GM18508 (cell line): Measurements from ENCODE around the gene REX1BD.
"Not testable (repeated sequence)": the region's sequence is repeated elsewhere in the genome, so short reads cannot be mapped to it uniquely, and the experiment has no call there.

ENCODE experiments used
- ATAC-seq: cut with Tn5 transposase; IDR thresholded peaks from one replicate; pipeline ENCODE4 v1.9.1; 2021; ENCODE audit warnings: moderate number of reproducible peaks; ENCODE audit not compliant: insufficient read depth, unreplicated experiment

REX1BD gene

DNA sequence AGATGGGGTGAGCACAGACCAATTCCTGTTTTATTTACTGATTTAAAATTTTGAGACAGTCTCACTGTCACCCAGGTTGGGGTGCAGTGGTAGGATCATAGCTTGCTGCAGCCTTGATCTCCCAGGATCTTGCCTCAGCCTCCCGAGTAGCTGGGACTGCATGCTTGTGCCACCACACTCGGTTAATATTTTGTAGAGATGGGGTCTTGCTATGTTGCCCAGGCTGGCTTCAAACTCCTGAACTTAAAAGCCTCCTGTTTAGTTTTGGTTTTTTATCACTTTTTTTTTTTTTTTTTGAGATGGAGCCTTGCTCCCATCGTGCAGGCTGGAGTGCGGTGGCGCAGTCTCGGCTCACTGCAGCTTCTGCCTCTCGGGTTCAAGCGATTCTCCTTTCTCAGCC, 12.2 kb upstream of the REX1BD start:
- no peak for ATAC-seq

DNA sequence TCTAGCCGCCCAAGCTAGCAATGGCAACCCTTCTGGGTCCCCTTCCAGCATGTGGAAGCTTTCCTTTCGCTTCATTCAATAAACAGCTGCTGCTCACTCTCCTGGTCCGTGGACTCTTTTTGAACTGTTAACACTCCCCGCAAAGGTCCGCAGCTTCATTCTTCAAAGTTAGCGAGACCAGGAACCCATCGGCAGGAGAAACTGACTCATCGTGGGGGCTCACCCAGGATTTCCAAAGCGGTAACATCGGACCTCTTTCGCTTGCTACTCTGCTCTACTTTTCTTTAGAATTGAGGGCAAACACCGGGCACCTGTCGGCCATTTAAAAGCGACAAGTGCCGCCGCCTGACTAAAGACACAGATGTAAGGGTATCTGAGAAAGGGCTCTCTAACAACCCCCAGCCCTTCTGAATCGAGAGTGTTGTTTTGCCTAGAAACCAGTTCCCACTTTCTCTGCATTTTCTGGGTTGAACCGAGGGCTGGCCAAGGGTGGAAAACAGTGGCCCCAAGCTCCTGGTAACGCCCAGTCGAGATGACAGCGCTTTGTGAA, 11.2 kb upstream of the REX1BD start:
- no peak for ATAC-seq

DNA sequence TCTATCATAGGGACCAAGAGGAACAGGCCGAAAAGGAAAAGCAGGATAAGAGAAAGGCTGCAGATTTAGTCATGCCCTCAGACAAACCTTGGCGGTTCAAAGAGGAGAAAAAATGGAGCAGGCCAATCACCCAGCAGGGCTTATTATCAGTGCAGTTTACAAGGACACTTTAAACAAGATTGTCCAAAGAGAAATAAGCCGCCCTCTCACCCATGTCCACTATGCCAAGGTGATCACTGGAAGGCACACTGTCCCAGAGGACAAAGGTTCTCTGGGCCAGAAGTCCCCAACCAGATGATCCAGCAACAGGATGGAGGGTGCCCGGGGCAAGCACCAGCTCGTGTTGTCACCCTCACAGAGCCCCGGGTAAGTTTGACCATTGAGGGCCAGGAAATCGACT, 8.3 kb upstream of the REX1BD start:
- no peak for ATAC-seq

DNA sequence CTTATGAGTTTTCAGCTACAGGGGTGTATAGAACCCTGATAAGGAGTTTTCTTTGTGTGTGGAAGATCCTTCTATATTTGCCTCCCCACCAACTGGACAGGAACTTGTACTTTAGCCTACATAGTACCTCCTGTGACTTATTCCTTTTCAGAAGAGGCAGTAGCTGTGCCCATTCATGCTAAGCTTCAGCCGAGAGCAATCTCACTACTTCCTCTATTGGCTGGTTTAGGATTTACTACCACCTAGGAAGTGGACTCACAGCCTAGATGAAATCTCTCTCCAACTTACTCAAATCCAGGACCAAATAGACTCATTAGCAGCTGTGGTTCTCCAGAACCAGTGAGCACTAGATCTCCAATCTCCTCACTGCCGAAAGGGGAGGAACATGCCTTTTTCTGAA, 2.3 kb upstream of the REX1BD start:
- no peak for ATAC-seq

DNA sequence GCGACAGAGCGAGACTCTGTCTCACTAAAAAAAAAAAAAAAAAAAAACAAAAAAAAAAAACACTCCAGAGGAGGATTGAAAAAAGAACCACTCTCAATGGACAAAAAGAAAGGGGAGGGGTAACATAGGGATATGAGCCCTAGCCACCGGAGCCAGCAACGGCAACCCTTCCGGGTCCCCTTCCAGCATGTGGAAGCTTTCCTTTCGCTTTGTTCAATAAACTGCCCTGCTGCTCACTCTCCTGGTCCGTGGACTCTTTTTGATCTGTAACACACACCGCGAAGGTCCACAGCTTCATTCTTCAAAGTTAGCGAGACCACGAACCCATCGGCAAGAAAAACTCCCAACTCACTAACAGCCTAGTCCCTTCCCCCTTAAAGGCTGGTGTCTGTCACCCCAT, 1.0 kb upstream of the REX1BD start:
- no peak for ATAC-seq

DNA sequence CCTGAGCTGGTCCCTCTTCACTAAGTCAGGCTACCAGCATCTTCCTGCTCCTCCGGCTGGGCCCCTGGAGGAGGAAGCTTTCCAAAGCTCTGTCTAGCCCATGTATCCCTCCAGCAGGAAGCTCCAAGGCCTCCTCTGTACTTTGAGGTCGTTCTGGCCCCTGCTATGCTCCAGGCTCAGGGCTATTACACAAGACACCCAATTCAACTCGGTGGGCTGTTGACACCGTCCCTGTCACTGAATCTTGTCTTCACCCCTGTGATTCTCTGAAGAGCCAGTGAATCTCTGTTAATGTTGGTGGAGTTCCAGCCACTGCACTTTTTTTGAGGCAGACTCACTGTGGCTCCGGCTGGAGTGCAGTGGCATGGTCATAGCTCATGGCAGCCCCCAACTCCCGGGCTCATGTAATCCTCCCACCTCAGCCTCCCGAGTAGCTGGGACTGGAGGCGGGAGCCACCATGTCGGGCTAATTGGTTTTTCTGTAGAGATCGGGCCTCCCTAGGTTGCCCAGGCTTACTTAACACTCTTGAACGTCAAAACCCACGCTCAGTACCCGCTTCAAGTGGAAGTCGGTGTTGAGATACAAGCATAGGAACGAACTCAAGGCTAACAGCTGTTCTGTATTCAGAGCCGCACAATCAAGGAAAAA, 512 bp upstream of the REX1BD start:
- ATAC-seq = no peak

DNA sequence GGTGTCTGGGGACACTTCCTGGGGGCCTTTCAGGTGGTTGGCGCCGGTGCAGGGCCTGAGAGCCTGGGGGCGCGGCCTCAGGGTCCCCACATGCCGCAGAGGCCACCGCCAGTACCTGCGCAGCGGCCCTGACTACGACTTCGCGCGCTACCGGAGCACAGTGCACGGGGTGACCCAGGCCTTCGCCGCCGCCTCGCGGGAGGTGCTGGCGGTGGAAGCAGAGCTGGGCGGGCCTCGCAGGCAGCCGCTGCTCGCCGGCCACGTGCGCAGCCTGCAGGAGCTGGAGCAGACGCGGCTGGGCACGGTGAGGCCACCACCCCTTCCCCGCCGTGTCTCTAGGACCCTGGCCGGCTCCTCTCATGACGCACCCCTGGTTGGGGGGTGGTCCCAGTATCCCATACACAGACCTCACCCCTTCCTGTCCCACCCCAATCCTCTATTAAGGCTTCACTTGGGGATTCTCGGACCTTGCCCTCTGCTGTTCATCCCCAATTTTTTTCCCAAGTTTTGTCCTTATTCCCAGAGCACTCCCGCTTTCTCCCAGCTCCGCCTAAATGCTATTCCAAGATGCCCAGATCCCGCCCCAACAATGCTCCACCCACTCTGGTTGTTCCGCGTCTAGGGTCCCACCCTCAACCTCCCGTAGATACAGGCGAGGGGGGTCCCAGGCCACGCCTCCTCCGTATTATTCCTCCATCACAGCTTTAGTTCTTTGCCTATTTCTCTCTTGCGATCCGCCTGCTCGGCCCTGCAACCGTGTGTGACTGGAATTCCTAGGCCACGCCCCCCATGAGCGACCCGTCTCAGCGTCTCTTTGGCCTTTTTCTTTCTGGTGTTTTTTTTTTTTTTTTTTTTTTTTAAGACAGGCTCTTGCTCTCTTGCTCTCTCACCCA, 1.0 kb downstream of the REX1BD start:
- ATAC-seq = no peak

DNA sequence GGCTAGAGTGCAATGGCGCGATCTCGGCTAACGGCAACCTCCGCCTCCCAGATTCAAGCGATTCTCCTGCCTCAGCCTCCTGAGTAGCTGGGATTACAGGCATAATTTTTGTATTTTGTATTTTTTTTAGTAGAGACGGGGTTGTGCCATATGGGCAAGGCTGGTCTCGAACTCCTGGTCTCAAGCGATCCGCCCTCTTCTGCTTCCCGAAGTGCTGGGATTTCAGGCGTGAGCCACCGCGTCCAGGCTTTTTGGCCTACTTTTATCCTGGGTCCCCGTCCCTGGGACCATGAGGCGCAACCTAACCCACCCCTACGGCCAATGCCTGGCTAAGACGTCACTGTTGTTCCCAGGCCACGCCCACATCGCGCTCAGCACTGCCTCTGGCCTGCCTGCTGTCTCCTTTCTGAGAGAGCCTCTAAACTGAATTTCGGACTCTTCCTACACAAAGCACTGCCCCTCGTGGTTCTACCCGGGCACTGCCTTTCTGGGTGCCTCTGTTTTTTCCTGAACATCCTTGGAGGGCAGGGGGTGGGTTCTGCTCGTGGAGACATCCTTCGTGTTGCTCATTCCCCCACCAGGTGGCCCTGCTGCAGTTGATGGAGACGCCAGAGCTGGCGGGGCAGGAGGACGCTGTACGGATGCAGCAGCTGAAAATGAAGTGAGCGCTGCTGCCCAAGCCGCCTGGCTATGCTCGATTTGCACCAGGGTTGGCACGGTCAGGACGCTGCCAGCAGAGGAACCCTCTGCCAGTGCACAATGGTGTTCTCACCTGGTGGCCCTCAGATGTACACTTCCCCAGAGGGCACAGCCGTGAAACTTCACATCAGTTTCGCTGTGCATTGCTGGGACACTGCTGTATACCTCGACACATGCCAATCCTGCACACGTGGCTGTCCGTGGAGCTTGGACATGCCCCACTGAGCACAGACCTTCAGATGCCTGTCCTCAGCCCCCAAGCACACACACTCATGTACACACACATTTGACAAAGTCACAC, 2.0 kb downstream of the REX1BD start:
- no peak for ATAC-seq

DNA sequence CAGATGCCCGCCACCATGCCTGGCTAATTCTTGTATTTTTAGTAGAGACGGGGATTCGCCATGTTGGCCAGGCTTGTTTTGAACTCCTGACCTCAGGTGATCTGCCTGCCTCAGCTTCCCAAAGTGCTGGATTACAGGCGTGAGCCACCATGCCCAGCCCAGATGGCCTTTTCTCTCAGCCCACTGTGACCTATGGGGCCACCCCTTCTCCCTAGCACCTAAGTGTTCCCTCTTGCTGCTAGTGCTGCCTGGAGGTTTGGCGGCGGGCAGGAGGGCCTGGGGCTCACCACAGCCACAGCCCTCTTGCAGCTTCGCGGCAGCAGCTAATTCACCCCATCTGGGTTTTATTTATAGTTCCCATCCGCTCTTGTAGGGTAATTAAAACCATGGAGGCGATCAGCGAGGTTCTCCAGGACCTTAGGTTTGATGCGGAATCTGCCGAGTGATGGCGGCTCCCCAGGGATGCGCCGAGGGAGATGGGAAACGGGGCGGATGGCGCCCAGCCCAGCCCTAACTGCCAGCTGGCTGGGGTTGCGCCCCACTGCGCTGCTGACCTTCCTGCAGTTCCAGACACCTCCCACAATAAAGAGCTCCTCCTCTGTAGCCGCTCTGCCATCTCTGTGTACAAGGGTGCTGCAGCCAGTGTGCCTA, 3.3 kb downstream of the REX1BD start:
- ATAC-seq = no peak

DNA sequence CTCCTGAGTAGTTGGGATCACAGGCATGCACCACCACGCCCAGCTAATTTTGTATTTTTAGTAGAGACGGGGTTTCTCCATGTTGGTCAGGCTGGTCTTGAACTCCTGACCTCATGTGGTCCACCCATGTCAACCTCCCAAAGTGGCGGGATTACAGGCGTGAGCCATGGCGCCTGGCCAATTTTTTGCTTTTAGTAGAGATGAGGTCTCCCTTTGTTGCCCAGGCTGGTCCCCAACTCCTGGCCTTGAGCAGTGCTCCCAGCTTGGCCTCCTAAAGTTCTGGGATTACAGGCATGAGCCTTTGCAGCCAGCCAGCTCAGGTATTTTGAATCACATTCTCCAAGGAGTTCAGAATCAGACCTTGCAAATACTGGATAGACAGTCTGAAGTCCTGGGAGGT, 4.1 kb downstream of the REX1BD start:
- not testable (repeated sequence) for ATAC-seq

DNA sequence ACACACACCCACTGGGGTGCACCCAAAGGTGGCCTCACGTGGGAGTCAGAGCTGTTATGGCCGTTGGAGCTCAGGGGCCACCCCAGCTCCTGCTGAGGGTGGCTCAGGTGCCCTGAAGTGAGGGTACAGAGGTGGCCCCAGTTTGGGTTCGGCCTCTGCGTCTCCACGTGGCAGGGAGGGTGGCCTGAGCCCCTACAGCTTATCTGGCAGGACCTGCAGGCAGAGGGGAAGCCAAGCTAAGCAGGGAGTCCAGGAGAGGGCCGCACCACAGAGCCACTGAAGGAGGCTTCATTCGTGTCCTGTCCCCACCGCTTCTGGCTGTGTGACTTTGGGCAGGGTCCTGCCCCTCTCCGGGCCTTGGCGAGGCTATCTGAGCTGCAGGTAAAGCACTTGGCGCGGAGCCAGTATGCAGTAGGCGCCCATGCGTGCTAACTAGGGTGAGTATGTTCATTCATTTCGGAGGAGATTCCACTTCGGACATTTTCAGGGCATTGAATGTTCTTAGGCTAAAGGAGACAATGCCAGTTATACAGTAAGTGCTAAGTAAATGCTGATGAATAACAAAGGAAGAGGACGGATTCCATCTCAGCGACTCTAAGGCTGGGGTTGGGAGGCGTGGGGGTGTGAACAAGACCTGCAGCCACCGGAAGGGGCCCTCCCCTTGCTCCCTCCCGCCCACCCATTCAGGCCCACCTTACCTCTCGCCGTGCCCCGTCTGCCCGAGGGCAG, 4.9 kb downstream of the REX1BD start:
- no peak for ATAC-seq

DNA sequence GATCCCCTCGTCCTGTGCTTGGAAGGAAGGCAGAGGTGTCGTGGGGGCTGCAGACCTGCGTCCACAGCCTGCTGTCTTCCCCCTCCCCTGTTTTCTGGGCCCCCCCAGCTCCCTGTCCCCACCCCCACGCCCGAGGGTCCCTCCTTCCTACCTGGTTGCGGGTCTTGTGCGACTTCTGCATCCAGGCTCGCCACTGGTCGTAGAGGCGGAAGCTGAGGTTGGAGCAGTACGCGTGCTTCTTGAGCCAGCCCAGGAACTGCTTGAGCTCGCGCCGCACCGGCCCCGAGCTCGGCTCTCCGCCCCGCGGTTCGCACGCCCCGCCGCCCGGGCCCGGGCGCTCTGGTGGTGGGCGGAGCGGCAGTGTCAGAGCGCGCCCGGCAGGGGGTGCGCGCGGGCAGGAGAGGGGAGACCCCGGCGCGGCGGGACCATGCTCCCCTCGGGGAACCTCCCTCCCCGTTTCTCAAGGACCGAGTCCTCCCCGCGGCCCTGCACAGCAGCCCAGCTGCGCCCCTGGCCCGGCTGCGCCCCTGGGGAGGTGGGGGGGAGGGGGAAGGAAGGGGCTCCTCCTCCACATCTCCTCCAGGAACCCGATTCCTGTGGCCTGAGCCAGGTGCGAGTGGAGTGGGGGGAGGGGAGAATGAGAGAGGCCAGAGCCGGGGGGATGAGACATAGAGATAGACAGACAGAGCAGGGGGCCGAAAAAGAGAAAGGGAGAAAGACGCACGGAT, 5.7 kb downstream of the REX1BD start:
- ATAC-seq = no peak

DNA sequence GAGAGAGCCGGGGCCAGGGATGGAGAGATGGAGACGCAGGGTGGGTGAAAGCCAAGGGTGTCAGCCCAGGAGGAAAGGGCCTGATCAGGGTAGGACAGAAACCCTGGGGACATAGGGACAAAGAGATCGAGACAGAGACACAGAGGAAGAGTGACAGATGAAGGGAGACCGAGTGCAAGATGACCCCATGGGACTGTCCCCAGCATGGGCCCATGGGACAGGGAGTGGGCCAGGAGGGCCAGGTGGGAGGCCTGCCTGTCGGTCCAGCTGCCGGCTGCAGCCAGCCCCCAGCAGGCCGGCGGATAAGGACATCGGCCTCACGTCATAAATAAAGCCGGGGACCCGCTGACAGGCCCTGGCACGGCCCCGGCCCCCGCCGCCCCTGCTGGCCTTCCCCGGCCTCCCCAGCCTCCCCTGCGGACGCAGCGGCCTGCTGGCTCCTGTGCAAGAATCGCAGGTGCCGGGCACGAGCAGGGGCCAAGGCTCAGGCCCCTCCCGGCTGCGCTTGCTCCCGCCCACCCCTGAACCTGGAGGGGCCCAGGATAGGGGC, 6.3 kb downstream of the REX1BD start:
- no peak for ATAC-seq

DNA sequence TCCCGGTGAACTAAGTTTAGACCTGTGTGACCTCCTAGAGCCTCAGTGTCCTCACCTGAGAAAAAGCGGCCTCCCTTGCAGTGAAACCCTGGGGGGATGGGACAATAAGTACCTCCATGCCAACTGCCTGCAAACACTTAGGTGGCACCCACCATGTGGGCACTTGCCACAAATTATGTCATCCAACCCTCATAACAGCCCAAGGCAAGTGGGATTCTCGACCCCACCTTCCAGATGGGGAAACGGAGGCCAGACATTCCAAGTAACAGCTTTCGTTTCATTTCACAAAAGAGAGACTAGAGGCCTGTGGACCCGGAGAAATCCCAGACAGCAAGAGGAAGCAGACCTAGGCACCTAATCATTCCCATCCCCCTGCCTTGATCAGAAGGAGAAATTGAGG, 6.9 kb downstream of the REX1BD start:
- ATAC-seq = no peak

DNA sequence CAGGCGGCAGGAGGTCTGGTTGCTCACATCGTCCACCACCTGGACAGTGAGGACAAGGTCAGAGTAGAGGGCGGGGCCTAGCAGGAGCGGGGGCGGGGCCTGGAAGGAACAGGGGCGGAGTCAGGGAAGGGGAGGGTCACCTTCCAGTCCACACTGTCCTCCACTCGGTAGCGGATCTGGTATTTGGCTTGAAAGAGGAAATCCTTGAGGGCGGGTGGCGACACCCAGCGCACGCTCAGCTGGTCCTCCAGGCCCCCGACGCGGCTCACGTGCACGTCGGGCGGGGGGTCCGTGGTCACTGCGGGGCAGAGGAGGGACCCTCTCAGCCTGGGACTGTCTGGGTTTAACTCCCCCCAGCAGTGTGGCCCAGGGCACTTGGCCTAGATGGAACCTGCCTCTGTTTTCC, 8.2 kb downstream of the REX1BD start:
- no peak for ATAC-seq

DNA sequence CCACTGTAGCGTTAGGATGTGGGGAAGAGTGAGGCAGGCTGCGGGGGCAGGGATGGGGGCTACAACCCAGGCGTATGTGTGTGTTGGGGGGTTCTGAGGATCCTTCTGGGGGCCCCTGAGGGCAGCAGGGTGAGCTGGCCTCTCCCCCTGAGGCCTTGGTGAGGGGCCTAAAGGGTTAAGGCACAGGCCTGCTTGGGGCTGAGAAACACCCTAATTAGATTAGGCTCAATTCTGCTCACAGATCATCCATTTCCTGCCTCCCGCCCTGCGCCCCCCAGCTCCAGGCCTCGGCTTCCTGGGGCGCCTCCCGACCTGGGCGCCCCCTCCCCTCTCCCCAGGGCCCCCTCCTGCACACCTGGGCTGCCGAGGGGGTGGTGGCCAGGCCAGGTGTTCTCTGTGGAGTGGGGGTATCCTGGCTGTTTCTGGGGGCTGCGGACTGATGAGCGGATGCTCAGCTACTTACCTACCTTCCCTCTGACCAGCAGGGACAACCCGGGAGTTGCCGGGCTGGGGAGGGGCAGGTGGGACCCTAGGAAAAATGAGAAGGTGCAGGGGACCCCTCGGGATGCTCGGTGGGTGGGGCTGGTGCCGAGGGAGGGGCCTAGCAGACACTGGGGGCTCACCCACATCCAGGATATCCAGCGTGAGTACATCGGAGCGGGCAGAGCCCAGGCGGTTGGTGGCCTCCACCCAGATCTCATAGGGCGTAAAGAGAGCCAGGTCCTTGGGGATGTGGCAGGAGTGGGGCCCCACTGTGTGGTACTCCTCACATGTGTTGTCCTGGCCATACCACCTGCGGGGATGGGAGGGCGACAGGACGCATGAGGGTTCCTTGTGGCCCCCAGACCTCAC, 9.4 kb downstream of the REX1BD start:
- ATAC-seq = no peak

DNA sequence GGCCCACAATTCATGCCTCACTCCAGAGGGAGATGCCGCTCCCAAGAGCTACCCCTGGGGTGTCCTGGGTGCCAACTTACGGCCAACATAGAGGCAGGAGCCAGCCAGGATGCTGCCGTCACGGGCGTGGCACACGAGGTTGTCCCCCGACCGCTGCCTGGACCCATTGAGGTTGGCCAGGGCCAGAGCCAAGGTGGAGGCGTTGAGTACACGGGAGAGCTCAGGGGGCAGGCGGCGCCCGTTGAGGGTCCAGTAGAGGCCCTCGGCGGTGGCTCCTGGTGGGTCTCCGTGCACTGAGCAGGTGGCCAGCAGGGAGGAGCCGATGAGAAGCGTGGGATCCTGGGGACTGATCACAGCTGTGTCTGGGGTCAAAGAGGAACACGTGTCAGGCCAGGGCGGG, 10.9 kb downstream of the REX1BD start:
- no peak for ATAC-seq
